Vagina (tissue), 2 donors: ENCODE measurements around the gene CHP1. TPM values are rescaled to one million over a fixed set of nuclear protein-coding genes. Genes with fewer than 3 reads are reported as not detected.
"Not testable (repeated sequence)": the region's sequence is repeated elsewhere in the genome, so short reads cannot be mapped to it uniquely, and the experiment has no call there.

Source experiments
- DNase-seq, 2 donors: peaks; one replicate each; pipeline ENCODE4 v3.0.0-alpha.2; 2017; ENCODE audit errors: extremely low spot score in 2 of 2
- H3K27ac ChIP-seq: fragments of 200-600 bp; sonication (generic); one replicate; pipeline ENCODE4 v1.5.1; 2019
- H3K27me3 ChIP-seq: fragments of 200-600 bp; sonication (generic); one replicate; pipeline ENCODE4 v1.5.1; 2019
- H3K36me3 ChIP-seq, 2 donors: fragments of 200-600 bp; sonication (generic); one replicate each; pipeline ENCODE4 v1.5.1; 2017 to 2019
- H3K4me1 ChIP-seq: fragments of 200-600 bp; sonication (generic); one replicate; pipeline ENCODE4 v1.5.1; 2019
- H3K4me3 ChIP-seq, 2 donors: fragments of 200-600 bp; sonication (generic); 1 replicate in 1 of 2; 2 replicates in 1 of 2; pipeline ENCODE4 v1.5.1; 2016 to 2019
- H3K9me3 ChIP-seq: fragments of 200-600 bp; sonication (generic); one replicate; pipeline ENCODE4 v1.5.1; 2019
- CTCF ChIP-seq, 3 experiments: fragments of 450-650 bp in 2 of 3; fragments of 200-600 bp in 1 of 3; sonication (generic) in 1 of 3; IDR thresholded peaks; one replicate each; pipeline ENCODE4 v1.5.1; 2017 to 2019; ENCODE audit warnings: antibody characterized with exemption in 3 of 3, mild to moderate bottlenecking in 2 of 3, moderate library complexity in 2 of 3
- POLR2A ChIP-seq, 2 donors: fragments of 450-650 bp; IDR thresholded peaks; one replicate each; pipeline ENCODE4 v1.6.1; 2017; ENCODE audit warnings: antibody characterized with exemption in 2 of 2, mild to moderate bottlenecking in 2 of 2, moderate library complexity in 2 of 2
- POLR2AphosphoS5 ChIP-seq, 2 donors: sonication (generic); formaldehyde crosslinking; IDR thresholded peaks; one replicate each; pipeline ENCODE4 v1.9.0; 2017; ENCODE audit warnings: antibody characterized with exemption in 2 of 2, mild to moderate bottlenecking in 2 of 2, low read depth in 1 of 2; ENCODE audit not compliant: insufficient read depth in 1 of 2
- intact Hi-C: fragments of 100-400 bp; cut with DNase I; formaldehyde crosslinking; loops from one replicate; pipeline ENCODE4 v1.15.1; 2023
- total RNA-seq: library from RNA; depleted of rRNA; stranded (reverse); fragments of >200 nt; gene quantifications from one replicate; pipeline ENCODE4 v1.2.3, GENCODE V29; 2016

The CHP1 gene
- total RNA-seq, 1 donor from 2014 or later = 119 TPM

DNA sequence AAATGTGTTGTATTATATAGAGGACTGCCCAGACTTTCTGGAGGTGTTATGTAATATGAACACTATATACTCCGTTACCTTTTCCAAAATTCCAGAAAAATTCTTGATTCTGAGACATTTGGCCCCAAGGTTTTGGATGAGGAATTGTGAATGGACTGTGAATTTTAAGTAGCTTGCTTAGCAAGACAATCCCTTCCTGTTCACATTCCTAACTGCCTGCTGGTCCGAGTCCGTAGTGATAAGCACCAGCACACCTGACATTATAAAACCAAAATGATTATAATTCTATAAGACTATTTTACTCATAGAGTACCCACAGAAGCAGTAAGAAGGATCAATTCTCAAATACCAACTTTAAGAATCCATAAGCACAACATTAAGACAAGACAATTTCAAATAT lies 11.7 kb upstream of the CHP1 start:
- H3K9me3 ChIP-seq = no peaks in the 10 kb centered on the region
- intact Hi-C loops = no loop called here
- H3K36me3 ChIP-seq = no peaks in the 10 kb centered on the region
- no peak overlapping the region for H3K27ac ChIP-seq
- no peaks in the 10 kb centered on the region for H3K27me3 ChIP-seq
- no peaks in the 10 kb centered on the region for H3K4me1 ChIP-seq
- DNase-seq = no peak
- no peak overlapping the region for H3K4me3 ChIP-seq
- no peak for TF ChIP-seq POLR2AphosphoS5 (IDR thresholded peaks at IDR 0.05; ENCODE audit: insufficient read depth in 1 of 2, low read depth in 1 of 2)
- no peak for TF ChIP-seq CTCF (IDR thresholded peaks at IDR 0.05)
- no peak for TF ChIP-seq POLR2A (IDR thresholded peaks at IDR 0.05)

DNA sequence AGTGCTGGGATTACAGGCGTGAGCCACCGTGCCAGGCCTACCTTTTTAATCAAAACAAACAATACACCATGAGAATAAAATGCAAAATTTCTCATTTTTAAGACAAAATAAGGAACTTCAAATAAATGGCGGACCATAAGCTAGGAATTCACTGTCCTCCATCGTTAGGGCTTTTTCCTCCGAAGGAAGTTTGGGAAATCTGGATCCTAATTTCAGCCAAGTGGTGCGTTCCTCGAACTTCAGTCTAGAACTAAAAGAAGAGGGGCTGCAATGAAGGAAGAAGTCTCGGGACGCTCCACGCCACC lies 771 bp upstream of the CHP1 start:
- no peaks in the 10 kb centered on the region for H3K36me3 ChIP-seq
- intact Hi-C loops = no loop called here
- H3K9me3 ChIP-seq = no peaks in the 10 kb centered on the region
- no peaks in the 10 kb centered on the region for H3K27me3 ChIP-seq
- no peak for DNase-seq
- H3K27ac ChIP-seq = peak overlapping the region; percentile 86
- TF ChIP-seq POLR2A (IDR thresholded peaks at IDR 0.05) (no peak), CTCF (IDR thresholded peaks at IDR 0.05) (no peak)
- H3K4me3 ChIP-seq = peak overlapping the region; percentile 86 to 94
- H3K4me1 ChIP-seq = peaks cover 23% of the 10 kb centered on the region

DNA sequence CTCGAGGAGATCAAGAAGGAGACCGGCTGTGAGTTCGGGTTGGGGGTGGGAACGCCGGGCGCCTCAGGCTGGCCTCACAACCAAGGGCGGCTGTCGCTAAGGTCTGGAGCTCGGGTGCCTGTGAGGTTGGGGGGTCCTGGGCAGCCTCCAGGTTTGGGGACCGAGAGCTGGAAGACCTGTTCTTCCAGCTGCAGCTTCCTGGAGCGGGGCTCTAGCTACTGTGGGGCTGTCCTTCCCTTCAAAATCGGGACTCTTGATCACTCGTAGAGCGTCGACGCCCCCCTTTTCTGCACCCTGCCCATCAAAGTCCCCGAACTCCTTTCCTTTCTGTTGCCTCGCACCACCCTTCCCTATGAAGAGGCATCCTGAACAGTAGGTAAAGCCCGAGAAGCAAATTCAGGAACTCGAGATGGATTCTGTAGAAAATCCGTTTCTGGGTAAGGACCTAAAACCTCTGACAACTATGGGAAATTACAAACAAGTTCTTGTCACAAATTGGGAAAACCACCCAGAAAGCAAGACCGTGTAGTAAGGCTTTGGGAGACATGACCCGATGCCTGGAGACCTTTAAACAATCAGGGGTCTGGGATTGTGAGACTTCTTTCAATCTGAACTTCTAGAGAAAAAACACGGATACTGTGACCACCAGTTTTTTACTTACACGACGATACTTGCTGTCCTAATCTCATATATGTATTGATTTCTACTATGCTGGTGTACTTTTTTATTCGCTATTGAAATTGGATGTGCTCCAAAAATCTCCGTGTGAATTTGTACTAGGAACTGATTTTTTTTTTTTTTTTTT lies 556 bp downstream of the CHP1 start:
- H3K27me3 ChIP-seq = no peaks in the 10 kb centered on the region
- no peaks in the 10 kb centered on the region for H3K9me3 ChIP-seq
- DNase-seq = no peak
- no peaks in the 10 kb centered on the region for H3K36me3 ChIP-seq
- H3K4me1 ChIP-seq = peaks cover 23% of the 10 kb centered on the region
- peak overlapping the region; percentile 86 for H3K27ac ChIP-seq
- intact Hi-C loops = no loop called here
- TF ChIP-seq POLR2AphosphoS5 (IDR thresholded peaks at IDR 0.05; ENCODE audit: insufficient read depth in 1 of 2, low read depth in 1 of 2) = peak in 1 of 2 donors; percentile 7
- TF ChIP-seq CTCF (IDR thresholded peaks at IDR 0.05) = no peak
- TF ChIP-seq POLR2A (IDR thresholded peaks at IDR 0.05) = no peak
- peak overlapping the region; percentile 86 to 94 for H3K4me3 ChIP-seq

DNA sequence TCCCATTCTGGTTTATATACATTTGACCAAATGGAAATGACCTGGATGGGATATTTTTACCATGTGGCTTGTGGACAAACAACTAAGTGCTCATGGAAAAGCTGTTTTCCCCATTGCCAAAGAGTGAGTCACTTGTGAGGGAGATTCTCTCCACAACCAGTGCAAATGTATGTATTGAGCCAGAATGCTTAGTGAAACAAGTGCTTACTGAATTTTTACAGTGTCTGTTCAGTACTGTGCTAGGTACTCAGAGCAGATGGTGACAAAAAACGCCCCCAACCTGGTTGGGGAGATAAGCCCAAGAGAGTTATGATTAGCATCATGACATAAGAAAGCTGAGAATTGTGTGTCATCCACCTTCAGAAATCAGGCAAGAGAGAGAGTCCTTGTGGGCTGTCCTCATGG lies 2.3 kb downstream of the CHP1 start:
- TF ChIP-seq POLR2A (IDR thresholded peaks at IDR 0.05) (no peak), CTCF (IDR thresholded peaks at IDR 0.05) (no peak), POLR2AphosphoS5 (IDR thresholded peaks at IDR 0.05; ENCODE audit: insufficient read depth in 1 of 2, low read depth in 1 of 2) (no peak)
- Histone ChIP-seq H3K27ac (no peak overlapping the region), H3K4me3 (no peak overlapping the region), H3K36me3 (no peaks in the 10 kb centered on the region), H3K9me3 (no peaks in the 10 kb centered on the region), H3K27me3 (no peaks in the 10 kb centered on the region), H3K4me1 (peaks cover 23% of the 10 kb centered on the region)
- intact Hi-C loops = no loop called here
- DNase-seq = no peak

GRCh38 chr15:41235228-41235627 lies 4.2 kb downstream of the CHP1 start:
- intact Hi-C loops, H3K27me3 ChIP-seq, H3K27ac ChIP-seq, H3K36me3 ChIP-seq, DNase-seq, H3K4me3 ChIP-seq, H3K9me3 ChIP-seq: not testable (repeated sequence)
- H3K4me1 ChIP-seq = peaks cover 22% of the 10 kb centered on the region
